ENCODE data around the gene LONP1.

The LONP1 gene

GRCh38 chr19:5679289-5680083 is 40.5 kb downstream of the LONP1 start:
- DNase-seq (ENCODE audit: low read depth in 2 of 2): no peak

GRCh38 chr19:5678071-5678718 is 41.8 kb downstream of the LONP1 start:
- DNase-seq (ENCODE audit: low read depth in 2 of 2): no peak

GRCh38 chr19:5677580-5677979 is 42.4 kb downstream of the LONP1 start:
- DNase-seq (ENCODE audit: low read depth in 2 of 2): no peak

GRCh38 chr19:5677136-5677535 is 42.8 kb downstream of the LONP1 start:
- no peak for DNase-seq (ENCODE audit: low read depth in 2 of 2)

DNA sequence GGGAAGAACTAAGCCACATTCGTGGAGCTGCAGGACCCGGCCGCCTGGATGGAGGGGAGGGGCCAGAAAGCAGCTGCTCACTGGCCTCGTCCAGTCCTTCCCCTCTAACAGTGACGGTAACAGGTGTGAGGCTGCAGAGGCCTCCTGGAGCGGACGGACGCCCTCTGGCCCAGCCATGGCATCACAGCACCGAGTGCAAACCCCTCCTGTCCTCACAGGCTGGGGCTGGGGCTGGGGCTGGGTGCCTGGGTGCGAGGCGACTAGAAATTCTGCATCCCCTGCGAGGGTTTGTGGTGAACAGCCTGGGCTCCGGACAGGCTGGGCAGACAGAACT is 43.2 kb downstream of the LONP1 start:
- no peak for DNase-seq (ENCODE audit: low read depth in 2 of 2)

- no peak for DNase-seq (ENCODE audit: low read depth in 2 of 2)
These were observed 43.7 kb downstream of the LONP1 start for GRCh38 chr19:5676105-5676771.

DNA sequence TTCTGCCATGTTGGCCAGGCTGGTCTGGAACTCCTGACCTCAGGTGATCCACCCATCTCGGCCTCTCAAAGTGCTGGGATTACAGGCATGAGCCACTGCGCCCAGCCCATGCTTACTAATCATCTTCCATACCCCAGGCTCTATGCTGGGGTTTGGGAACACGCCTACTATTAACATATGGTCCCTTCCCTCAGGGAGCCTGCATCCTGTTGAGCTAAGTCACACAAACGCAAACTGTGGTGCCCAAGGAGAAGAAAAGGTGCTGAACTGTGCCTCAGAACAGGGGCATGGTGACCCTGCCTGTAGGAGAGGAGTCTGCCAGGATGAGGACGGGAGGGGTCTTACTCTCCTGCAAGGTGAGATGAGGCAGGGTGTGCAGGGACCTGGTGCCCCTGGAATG is 45.2 kb downstream of the LONP1 start:
- DNase-seq (ENCODE audit: low read depth in 2 of 2): no peak

DNA sequence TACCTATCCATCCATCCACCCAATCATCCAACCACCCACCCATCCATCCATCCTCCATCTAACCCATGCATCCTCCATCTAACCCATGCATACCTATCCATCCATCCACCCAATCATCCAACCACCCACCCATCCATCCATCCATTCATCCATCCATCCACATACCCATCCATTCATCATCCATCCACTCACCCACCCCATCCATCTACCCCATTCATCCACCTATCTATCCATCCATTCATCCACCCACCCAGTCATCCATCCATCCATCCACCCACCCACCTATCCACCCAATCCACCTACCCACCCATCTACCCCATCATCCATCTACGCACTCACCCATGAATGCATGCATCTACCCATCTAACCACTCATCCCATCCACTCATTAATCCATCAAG is 46.2 kb downstream of the LONP1 start:
- no peak for DNase-seq (ENCODE audit: low read depth in 2 of 2)

GRCh38 chr19:5672708-5673459 is 47.1 kb downstream of the LONP1 start:
- DNase-seq (ENCODE audit: low read depth in 2 of 2): no peak

DNA sequence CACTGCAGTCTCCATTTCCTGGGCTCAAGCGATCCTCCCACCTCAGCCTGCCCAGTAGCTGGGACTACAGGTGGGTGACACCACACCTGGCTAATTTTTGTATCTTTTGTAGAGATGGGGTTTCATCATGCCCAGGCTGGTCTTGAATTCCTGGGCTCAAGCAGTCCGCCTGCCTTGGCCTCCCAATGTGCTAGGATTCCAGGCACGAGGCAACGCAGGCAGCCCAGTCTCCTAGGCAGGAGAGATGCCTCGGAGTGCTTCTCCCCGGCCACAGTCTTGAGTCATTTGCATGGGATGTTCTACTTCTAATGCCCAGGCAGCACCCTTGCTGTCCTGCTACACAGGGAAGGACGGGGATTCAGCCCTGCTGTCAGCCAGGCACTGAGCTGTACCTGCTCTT is 48.3 kb downstream of the LONP1 start:
- DNase-seq (ENCODE audit: low read depth in 2 of 2): no peak

DNA sequence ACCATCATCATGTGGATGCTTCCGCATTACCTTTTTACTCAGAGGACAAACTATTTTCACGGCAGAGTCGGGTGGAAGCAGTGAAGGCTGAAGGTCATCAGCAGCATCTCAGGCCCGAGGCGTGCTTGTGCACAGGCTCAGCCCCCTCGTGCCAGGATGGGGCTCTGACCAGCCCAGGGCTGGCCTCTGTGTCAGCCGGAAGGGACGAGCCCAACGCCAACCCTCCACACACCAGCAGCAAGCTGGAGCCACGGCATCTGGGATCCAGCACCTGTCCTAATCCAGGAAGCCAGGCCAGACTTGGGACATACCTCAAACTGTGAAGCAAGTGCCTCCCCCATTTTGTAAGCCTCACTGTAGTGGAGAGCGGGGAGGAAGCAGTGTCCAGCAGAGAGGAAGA is 50.7 kb downstream of the LONP1 start:
- DNase-seq (ENCODE audit: low read depth in 2 of 2): no peak

GRCh38 chr19:5667751-5668271 is 52.1 kb downstream of the LONP1 start:
- DNase-seq (ENCODE audit: low read depth in 2 of 2): no peak

DNA sequence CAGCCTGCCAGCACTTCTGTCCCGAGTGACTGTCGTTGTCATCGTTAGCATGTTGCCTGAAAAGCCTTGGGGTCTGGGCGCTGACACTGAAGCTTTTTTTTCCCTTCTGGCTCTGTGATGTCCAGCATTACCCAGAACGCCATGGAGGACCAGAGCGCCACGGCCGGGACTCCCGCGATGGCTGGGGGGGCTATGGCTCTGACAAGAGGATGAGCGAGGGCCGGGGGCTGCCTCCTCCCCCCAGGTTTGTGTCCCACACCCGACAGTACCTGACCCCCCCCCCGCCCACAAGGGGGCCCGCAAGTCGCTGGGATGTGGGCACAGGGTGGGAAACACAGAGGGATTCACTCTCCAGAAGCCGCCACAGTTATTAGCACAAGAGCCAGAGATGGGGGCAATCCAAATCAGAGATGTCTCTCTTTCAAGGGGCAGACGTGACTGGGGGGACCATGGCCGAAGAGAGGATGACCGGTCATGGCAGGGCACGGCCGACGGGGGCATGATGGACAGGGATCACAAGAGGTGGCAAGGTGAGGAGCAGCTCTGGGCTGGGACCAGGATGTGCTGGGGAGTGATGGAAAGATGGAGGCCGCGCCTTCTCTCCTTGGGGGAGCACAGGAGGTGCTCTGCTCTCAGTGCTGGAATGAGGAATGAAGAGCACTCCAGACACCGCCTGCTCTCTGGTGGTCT is 52.9 kb downstream of the LONP1 start:
- no peak for DNase-seq (ENCODE audit: low read depth in 2 of 2)

GRCh38 chr19:5665781-5666513 is 54.0 kb downstream of the LONP1 start:
- DNase-seq (ENCODE audit: low read depth in 2 of 2): no peak

- DNase-seq (ENCODE audit: low read depth in 2 of 2): no peak
These were observed 55.4 kb downstream of the LONP1 start for GRCh38 chr19:5664515-5664914.

- no peak for DNase-seq (ENCODE audit: low read depth in 2 of 2)
These were observed 56.0 kb downstream of the LONP1 start for GRCh38 chr19:5663904-5664303.

DNA sequence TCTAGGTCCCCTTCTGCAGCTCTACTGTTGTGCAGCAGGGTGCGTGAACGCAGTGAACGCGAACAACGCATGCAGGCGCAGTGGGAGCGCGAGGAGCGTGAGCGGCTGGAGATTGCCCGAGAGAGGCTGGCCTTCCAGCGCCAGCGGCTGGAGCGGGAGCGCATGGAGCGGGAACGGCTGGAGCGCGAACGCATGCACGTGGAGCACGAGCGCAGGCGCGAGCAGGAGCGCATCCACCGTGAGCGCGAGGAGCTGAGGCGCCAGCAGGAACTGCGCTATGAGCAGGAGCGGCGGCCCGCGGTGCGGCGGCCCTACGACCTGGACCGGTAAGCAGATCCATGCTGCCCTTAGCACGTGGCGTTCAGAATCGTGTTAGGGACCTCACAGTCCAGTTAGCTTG is 58.5 kb downstream of the LONP1 start:
- no peak for DNase-seq (ENCODE audit: low read depth in 2 of 2)

DNA sequence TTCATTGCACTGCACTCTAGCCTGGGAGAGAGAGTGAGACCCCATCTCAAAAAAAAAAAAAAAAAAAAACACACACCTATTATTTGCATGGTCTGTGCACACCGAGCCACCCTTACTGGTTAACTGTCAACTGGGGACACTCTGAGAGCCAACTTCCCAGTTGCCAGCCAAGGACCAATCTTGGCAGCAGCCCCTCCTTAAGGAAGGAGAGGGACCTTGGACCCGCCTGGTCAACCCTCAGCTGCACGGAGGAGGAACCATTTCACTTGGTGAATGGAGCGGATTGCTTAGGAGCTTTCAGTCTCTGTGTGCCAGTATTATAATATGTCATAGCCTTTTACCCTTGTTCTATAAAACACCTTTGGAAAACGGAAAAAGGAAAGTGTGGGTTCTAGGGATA is 64.5 kb downstream of the LONP1 start:
- no peak for DNase-seq (ENCODE audit: low read depth in 2 of 2)

- DNase-seq (ENCODE audit: low read depth in 2 of 2): no peak
These were observed 65.0 kb downstream of the LONP1 start for GRCh38 chr19:5654931-5655330.

DNA sequence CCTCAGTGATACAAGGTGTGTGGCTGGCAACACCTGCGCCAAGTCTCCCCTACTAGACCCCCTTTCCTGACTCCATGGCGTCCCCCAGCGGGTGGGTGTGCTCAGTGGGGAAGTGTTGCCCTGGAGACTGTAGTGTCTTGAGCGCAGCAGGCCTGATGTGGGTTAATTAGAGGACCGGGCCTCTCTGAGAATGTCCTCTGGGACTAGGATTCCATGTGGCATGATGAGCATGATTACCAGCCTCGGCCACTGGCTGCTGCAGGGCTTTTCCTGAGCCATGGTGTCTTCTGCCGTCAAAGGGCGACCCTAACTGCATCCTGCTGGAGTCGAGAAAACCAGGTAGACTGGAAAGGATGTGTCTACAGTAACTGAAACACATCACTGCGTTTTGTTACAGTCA is 67.7 kb downstream of the LONP1 start:
- DNase-seq (ENCODE audit: low read depth in 2 of 2): no peak

DNA sequence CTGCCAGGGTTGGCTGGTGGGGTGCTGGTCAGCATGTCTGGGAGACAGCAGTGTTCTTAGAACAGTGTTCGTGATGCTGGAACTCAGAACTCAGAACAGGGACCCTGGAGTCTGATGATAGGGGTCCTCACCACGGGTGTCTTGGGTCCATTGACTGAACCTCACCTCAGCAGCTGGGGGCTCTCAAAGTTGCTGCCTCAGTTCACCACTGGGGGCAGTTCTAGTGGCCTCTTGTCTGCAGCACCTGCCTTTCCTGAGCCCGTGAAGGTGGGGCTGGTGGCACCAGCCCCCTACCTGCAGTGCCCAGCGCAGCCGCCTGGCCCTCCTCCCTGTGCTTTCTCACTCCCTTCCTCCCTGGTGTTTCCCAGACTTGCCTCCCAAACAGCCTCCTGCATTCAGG is 68.6 kb downstream of the LONP1 start:
- DNase-seq (ENCODE audit: low read depth in 2 of 2): no peak

Measured in stimulated activated CD8-positive, alpha-beta memory T cell treated with anti-CD3 and anti-CD28 coated beads, Interleukin-2, amount 100 ng/mL, for 48 hours (primary cell).